H1 (cell line): ENCODE measurements around the gene GRIK4. TPM values are rescaled to one million over a fixed set of nuclear protein-coding genes. Genes with fewer than 3 reads are reported as not detected.
"Not testable (repeated sequence)": the region's sequence is repeated elsewhere in the genome, so short reads cannot be mapped to it uniquely, and the experiment has no call there.

Experiments used
- CTCF ChIA-PET: fragments of 300-600 bp; sonication (Branson Sonifier 250); formaldehyde crosslinking; loops from one replicate; lab custom pipeline; 2021; ENCODE audit not compliant: partially characterized antibody; lab: Charles Lee
- POLR2A ChIA-PET: fragments of 300-600 bp; sonication (Branson Sonifier 250); formaldehyde crosslinking; loops from one replicate; lab custom pipeline; 2021; ENCODE audit warnings: inconsistent platforms; ENCODE audit not compliant: partially characterized antibody; lab: Charles Lee
- DNase-seq, 2 experiments: peaks; one replicate each; pipeline versions ENCODE4 v3.0.0 to v3.0.0-alpha.2; 2010 to 2022; ENCODE audit warnings: low spot score in 2 of 2, low read depth in 1 of 2, mixed read lengths in 1 of 2
- FAIRE-seq: peaks from 2 replicates; lab custom pipeline; 2011; peaks lifted over from hg19 to GRCh38; lab: Jason Lieb, UNC
- H2AFZ ChIP-seq: 2 replicates; pipeline ENCODE4 v1.8.1; 2012; ENCODE audit warnings: low read length, inconsistent platforms
- H2AK5ac ChIP-seq: 2 replicates; pipeline ENCODE4 v1.6.1; 2013; ENCODE audit warnings: low read depth, low read length
- H2BK120ac ChIP-seq: replicated peaks from 2 replicates; pipeline ENCODE3; 2013; ENCODE audit warnings: low read depth, low read length, inconsistent platforms
- H2BK12ac ChIP-seq: 2 replicates; pipeline ENCODE4 v1.6.1; 2013; ENCODE audit warnings: low read depth, low read length
- H2BK15ac ChIP-seq: 2 replicates; pipeline ENCODE4 v1.6.1; 2013; ENCODE audit warnings: low read length
- H2BK20ac ChIP-seq: 2 replicates; pipeline ENCODE4 v1.6.1; 2013; ENCODE audit warnings: low read length
- H2BK5ac ChIP-seq: 2 replicates; pipeline ENCODE4 v1.6.1; 2013; ENCODE audit warnings: low read depth, low read length
- H3K14ac ChIP-seq: 2 replicates; pipeline ENCODE4 v1.6.1; 2013; ENCODE audit warnings: inconsistent platforms; ENCODE audit not compliant: insufficient read length
- H3K18ac ChIP-seq: 2 replicates; pipeline ENCODE4 v1.6.1; 2013; ENCODE audit warnings: low read length; ENCODE audit errors: extremely low read depth
- H3K23ac ChIP-seq: 2 replicates; pipeline ENCODE4 v1.6.1; 2013; ENCODE audit warnings: inconsistent platforms; ENCODE audit not compliant: insufficient read length
- H3K23me2 ChIP-seq: 2 replicates; pipeline ENCODE4 v1.6.1; 2013; ENCODE audit warnings: low read depth, low read length
- H3K27ac ChIP-seq: 2 replicates; pipeline ENCODE4 v1.6.1; 2011; ENCODE audit warnings: low read depth, low read length, inconsistent platforms
- H3K27me3 ChIP-seq, 4 experiments: replicated peaks in 1 of 4; 1 replicate in 1 of 4; 2 replicates in 3 of 4; pipeline versions ENCODE4 v1.6.1 to v1.8.1; 2011 to 2013; ENCODE audit warnings: low read length in 3 of 4, mild to moderate bottlenecking in 3 of 4, inconsistent platforms in 2 of 4, mixed read lengths in 2 of 4, moderate library complexity in 1 of 4; ENCODE audit not compliant: control insufficient read depth in 3 of 4, insufficient read depth in 3 of 4; ENCODE audit errors: extremely low read depth in 1 of 4
- H3K36me3 ChIP-seq, 4 experiments: 2 replicates each; pipeline versions ENCODE4 v1.6.1 to v1.8.1; 2011 to 2013; ENCODE audit warnings: mild to moderate bottlenecking in 4 of 4, low read length in 3 of 4, moderate library complexity in 2 of 4, control low read depth in 1 of 4, inconsistent platforms in 1 of 4; ENCODE audit not compliant: insufficient read depth in 4 of 4, control insufficient read depth in 2 of 4
- H3K4ac ChIP-seq: replicated peaks from 2 replicates; pipeline ENCODE3; 2013; ENCODE audit warnings: low read length, low read depth, mixed read lengths, inconsistent platforms; ENCODE audit not compliant: insufficient read length
- H3K4me1 ChIP-seq, 4 experiments: replicated peaks in 1 of 4; 1 replicate in 1 of 4; 2 replicates in 3 of 4; pipeline versions ENCODE4 v1.6.1 to v1.8.1; 2011 to 2013; ENCODE audit warnings: low read length in 3 of 4, inconsistent platforms in 2 of 4, mixed read lengths in 1 of 4; ENCODE audit not compliant: insufficient read depth in 4 of 4, control insufficient read depth in 3 of 4
- H3K4me2 ChIP-seq, 2 experiments: 2 replicates each; pipeline versions ENCODE4 v1.6.1 to v1.8.1; 2011 to 2013; ENCODE audit warnings: low read depth in 2 of 2, low read length in 2 of 2, control low read depth in 1 of 2, inconsistent platforms in 1 of 2, mild to moderate bottlenecking in 1 of 2; ENCODE audit not compliant: insufficient read depth in 1 of 2
- H3K4me3 ChIP-seq, 4 experiments: fragments of 200-600, 300-600 bp in 1 of 4; sonication (generic), shearing (Covaris generic), sonication (Bioruptor Twin) in 1 of 4; 2 replicates each; pipeline versions ENCODE4 v1.5.1 to v1.8.1; 2011 to 2016; ENCODE audit warnings: low read length in 4 of 4, low read depth in 3 of 4, control low read depth in 2 of 4, inconsistent platforms in 2 of 4, mild to moderate bottlenecking in 2 of 4, mixed read lengths in 1 of 4, moderate library complexity in 1 of 4; ENCODE audit not compliant: insufficient read depth in 2 of 4; ENCODE audit errors: extremely low read depth in 1 of 4
- H3K56ac ChIP-seq: replicated peaks from 2 replicates; pipeline ENCODE3; 2013; ENCODE audit warnings: low read depth, mild to moderate bottlenecking, mixed read lengths, low read length, inconsistent platforms; ENCODE audit not compliant: insufficient read length
- H3K79me1 ChIP-seq: 2 replicates; pipeline ENCODE4 v1.6.1; 2013; ENCODE audit warnings: low read depth, low read length, control low read depth
- H3K79me2 ChIP-seq, 2 experiments: 2 replicates each; pipeline versions ENCODE4 v1.6.1 to v1.8.1; 2012 to 2013; ENCODE audit warnings: low read length in 2 of 2, mild to moderate bottlenecking in 2 of 2, inconsistent platforms in 1 of 2; ENCODE audit not compliant: insufficient read depth in 2 of 2, control insufficient read depth in 1 of 2
- H3K9ac ChIP-seq, 4 experiments: replicated peaks in 1 of 4; 1 replicate in 1 of 4; 2 replicates in 3 of 4; pipeline versions ENCODE4 v1.6.1 to v1.8.1; 2011 to 2013; ENCODE audit warnings: low read depth in 3 of 4, low read length in 3 of 4, control low read depth in 2 of 4, mild to moderate bottlenecking in 2 of 4, moderate library complexity in 2 of 4, inconsistent platforms in 1 of 4; ENCODE audit errors: extremely low read depth in 1 of 4
- H3K9me3 ChIP-seq, 2 experiments: 2 replicates each; pipeline versions ENCODE4 v1.6.1 to v1.8.1; 2012 to 2013; ENCODE audit warnings: mild to moderate bottlenecking in 2 of 2, moderate library complexity in 2 of 2, control low read depth in 1 of 2, inconsistent platforms in 1 of 2, low read depth in 1 of 2, low read length in 1 of 2, mixed read lengths in 1 of 2; ENCODE audit not compliant: insufficient read depth in 2 of 2
- H4K20me1 ChIP-seq, 2 experiments: replicated peaks in 1 of 2; 2 replicates each; pipeline versions ENCODE3 to v1.8.1; 2011 to 2013; ENCODE audit warnings: inconsistent platforms in 2 of 2, low read length in 2 of 2, mild to moderate bottlenecking in 1 of 2; ENCODE audit not compliant: insufficient read depth in 2 of 2, control insufficient read depth in 1 of 2
- H4K5ac ChIP-seq: 2 replicates; pipeline ENCODE4 v1.6.1; 2013; ENCODE audit warnings: low read length, low read depth, mixed read lengths, inconsistent platforms; ENCODE audit not compliant: insufficient read length
- H4K8ac ChIP-seq: 2 replicates; pipeline ENCODE4 v1.8.0; 2013; ENCODE audit warnings: mild to moderate bottlenecking, moderate library complexity, low read length, inconsistent platforms; ENCODE audit not compliant: insufficient read depth; ENCODE audit errors: extremely low read depth
- H4K91ac ChIP-seq: replicated peaks from 2 replicates; pipeline ENCODE3; 2013; ENCODE audit warnings: low read length, mixed read lengths, inconsistent platforms; ENCODE audit not compliant: insufficient read length
- WGBS, 2 experiments: shearing (Covaris generic) in 1 of 2; methylation state at CpG; one replicate each; pipeline versions ENCODE4 v1.1.6 to v1.1.7; 2013 to 2015; ENCODE audit warnings: low lambda C conversion rate in 2 of 2, mixed read lengths in 2 of 2, inconsistent platforms in 1 of 2, low coverage in 1 of 2, missing lambda C conversion rate in 1 of 2; ENCODE audit not compliant: insufficient replicate concordance in 2 of 2, insufficient coverage in 1 of 2, insufficient read length in 1 of 2; ENCODE audit errors: extremely low coverage in 1 of 2, missing lambda C conversion rate in 1 of 2; 5-methylcytosine and 5-hydroxymethylcytosine counted together
- polyA plus RNA-seq, 7 experiments: library from polyadenylated mRNA; depleted of rRNA in 3 of 7; stranded (reverse) in 5 of 7; unstranded in 2 of 7; fragments of >200 nt in 5 of 7; fragments of 200-250 nt in 2 of 7; gene quantifications; 1 replicate in 5 of 7; 2 replicates in 1 of 7; 4 replicates in 1 of 7; pipeline versions ENCODE4 v1.2.1 to v1.2.3, GENCODE V29; 2011 to 2013; ENCODE audit warnings: missing spikeins in 2 of 7, mixed read lengths in 2 of 7
- total RNA-seq: library from RNA; stranded (reverse); fragmentation: NEBNext Ultra II Directional; extraction: Animal tissue kit (Norgen Biotek cat#: 25700); gene quantifications from 2 replicates; pipeline ENCODE4 v1.2.1, GENCODE V29; 2021

GRIK4 gene
- total and polyA plus RNA-seq, 2 of the 8 experiments (the other 6 are each of a cell fraction or from before 2014, with no cell fraction given), result 1.2 to 2.9 TPM

DNA sequence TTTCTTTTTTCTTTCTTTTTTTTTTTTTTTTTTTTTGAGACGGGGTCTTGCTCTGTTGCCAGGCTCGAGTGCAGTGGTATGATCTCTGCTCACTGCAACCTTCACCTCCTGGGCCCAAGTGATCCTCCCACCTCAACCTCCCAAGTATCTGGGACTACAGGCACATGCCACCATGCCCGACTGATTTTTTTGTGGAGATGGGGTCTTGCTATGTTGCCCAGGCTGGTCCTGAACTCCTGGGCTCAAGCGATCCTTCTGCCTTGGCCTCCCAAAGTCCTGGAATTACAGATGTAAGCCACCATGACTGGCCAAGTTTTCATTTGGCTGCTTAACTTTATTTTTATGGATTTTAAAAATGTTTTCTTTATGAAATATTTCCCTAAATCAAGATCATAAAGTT, 520.1 kb downstream of the GRIK4 start:
- H3K27me3 ChIP-seq, H2BK5ac ChIP-seq, H3K27ac ChIP-seq, H4K8ac ChIP-seq, H3K4ac ChIP-seq, H2AFZ ChIP-seq, H2BK12ac ChIP-seq, H3K36me3 ChIP-seq, H3K9ac ChIP-seq, H3K23me2 ChIP-seq, H2AK5ac ChIP-seq, CTCF ChIA-PET, DNase-seq, H4K20me1 ChIP-seq, H2BK20ac ChIP-seq, H3K18ac ChIP-seq, H2BK15ac ChIP-seq, H3K4me1 ChIP-seq, H2BK120ac ChIP-seq, FAIRE-seq, H3K4me2 ChIP-seq, H4K5ac ChIP-seq, H3K4me3 ChIP-seq, H3K23ac ChIP-seq, H4K91ac ChIP-seq, H3K56ac ChIP-seq, H3K9me3 ChIP-seq, POLR2A ChIA-PET, H3K79me1 ChIP-seq, H3K14ac ChIP-seq: not testable (repeated sequence)
- 97% methylated on average over 2 of the region's 4 CpGs; no CpG with 5 or more reads in 1 of the 2 experiments for WGBS, 2 experiments
- peaks cover 0 to 86% of the 10 kb centered on the region in 2 experiments; a peak in 3 of 4 replicates for H3K79me2 ChIP-seq
